ENCODE measurements around the gene FGR. TPM values are rescaled to one million over a fixed set of nuclear protein-coding genes. Genes with fewer than 3 reads are reported as not detected.

The FGR gene
- polyA plus RNA-seq, 1 of the 3 experiments (the other 2 are of a cell fraction), result not detected

GRCh38 chr1:27572679-27573426, 62.1 kb downstream of the FGR start:
- no peak overlapping the region for H3K27ac ChIP-seq (ENCODE audit: low read depth in 2 of 2, low read length in 1 of 2)

More at GRCh38 chr1:27572679-27573426, 62.1 kb downstream of the FGR start:
- H3K4me2 ChIP-seq, result no peak overlapping the region
- H2AFZ ChIP-seq (ENCODE audit: low read depth), result no peak overlapping the region
- H3K4me1 ChIP-seq (ENCODE audit: control insufficient read depth in 1 of 2, insufficient read depth in 2 of 2, low read depth in 1 of 2, low read length in 1 of 2), result peaks cover 55 to 72% of the 10 kb centered on the region in 2 experiments; a peak in 3 of 4 replicates
- no peak overlapping the region for H3K4me3 ChIP-seq (ENCODE audit: low read depth in 2 of 2, low read length in 1 of 2)
- peaks cover 75% of the 10 kb centered on the region for H4K20me1 ChIP-seq (ENCODE audit: insufficient read depth)
- no peak for DNase-seq
- H3K79me2 ChIP-seq (ENCODE audit: insufficient read depth), result peaks cover 68% of the 10 kb centered on the region; the same call in 1 of the 2 replicates
- no peaks in the 10 kb centered on the region for H3K9me3 ChIP-seq
- no peak for TF ChIP-seq RAD21 (IDR thresholded peaks at IDR 0.05; ENCODE audit: low read length)
- no peak for TF ChIP-seq MEF2A (IDR thresholded peaks at IDR 0.05; ENCODE audit: borderline replicate concordance, low read depth)
- TF ChIP-seq CTCF (IDR thresholded peaks at IDR 0.05), result no peak
- no peak for TF ChIP-seq PBX3 (IDR thresholded peaks at IDR 0.05)
- no peak for TF ChIP-seq MAX (IDR thresholded peaks at IDR 0.05; ENCODE audit: low read depth)
- no peak for TF ChIP-seq TAF1 (IDR thresholded peaks at IDR 0.05; ENCODE audit: borderline replicate concordance, low read depth, low read length)
- no peak for TF ChIP-seq NRF1 (IDR thresholded peaks at IDR 0.05; ENCODE audit: low read depth, low read length)
- H3K27me3 ChIP-seq (ENCODE audit: insufficient read depth), result no peaks in the 10 kb centered on the region
- ChIA-PET POLR2A (no interaction called here), CTCF (interaction anchor here (0.9 to 24.8 kb wide), 3 partner anchors 11 to 30 kb away, joined by 4 to 603 read pairs (median 131); partner anchors contain the start of gene AHDC1)
- peaks cover 6% of the 10 kb centered on the region for H3F3A ChIP-seq (replicated peaks; ENCODE audit: insufficient read depth)
- H3K36me3 ChIP-seq (replicated peaks in 1 of 2; ENCODE audit: control insufficient read depth in 1 of 2, insufficient read depth in 2 of 2, low read length in 1 of 2), result no peaks in the 10 kb centered on the region
- WGBS (ENCODE audit: low lambda C conversion rate), result 95% methylated on average over 13 of the region's 14 CpGs
- H3K9me2 ChIP-seq, result no peaks in the 10 kb centered on the region
- no peak overlapping the region for H3K9ac ChIP-seq
